Liver (tissue), 9 donors: ENCODE results near the gene DCPS. TPM values are rescaled to one million over a fixed set of nuclear protein-coding genes. Genes with fewer than 3 reads are reported as not detected.

ENCODE experiments used
- DNase-seq: peaks from one replicate; pipeline ENCODE4 v3.0.0-alpha.2; 2017; ENCODE audit warnings: low spot score
- H3K27ac ChIP-seq, 2 donors: one replicate each; pipeline ENCODE4 v1.7.0; 2013; ENCODE audit warnings: inconsistent platforms in 2 of 2, low read length in 2 of 2, control low read depth in 1 of 2, low read depth in 1 of 2, mild to moderate bottlenecking in 1 of 2
- H3K27me3 ChIP-seq, 4 donors: one replicate each; pipeline versions ENCODE4 v1.6.1 to v1.7.0; 2013; ENCODE audit warnings: low read length in 3 of 4, inconsistent platforms in 1 of 4, mild to moderate bottlenecking in 1 of 4, moderate library complexity in 1 of 4; ENCODE audit not compliant: control insufficient read depth in 4 of 4, insufficient read depth in 4 of 4
- H3K36me3 ChIP-seq, 4 donors: one replicate each; pipeline versions ENCODE4 v1.6.1 to v1.7.0; 2013; ENCODE audit warnings: low read length in 3 of 4, mild to moderate bottlenecking in 3 of 4, low read depth in 1 of 4, moderate library complexity in 1 of 4; ENCODE audit not compliant: control insufficient read depth in 4 of 4, insufficient read depth in 3 of 4
- H3K4me1 ChIP-seq, 4 donors: one replicate each; pipeline versions ENCODE4 v1.6.1 to v1.7.0; 2013; ENCODE audit warnings: low read length in 3 of 4, mild to moderate bottlenecking in 3 of 4, moderate library complexity in 1 of 4; ENCODE audit not compliant: control insufficient read depth in 4 of 4, insufficient read depth in 4 of 4
- H3K4me3 ChIP-seq, 3 donors: one replicate each; pipeline versions ENCODE4 v1.6.1 to v1.7.0; 2013; ENCODE audit warnings: low read length in 3 of 3, control low read depth in 1 of 3, low read depth in 1 of 3, mild to moderate bottlenecking in 1 of 3
- H3K9ac ChIP-seq, 2 donors: one replicate each; pipeline ENCODE4 v1.7.0; 2013; ENCODE audit warnings: low read length in 2 of 2, mild to moderate bottlenecking in 2 of 2, moderate library complexity in 2 of 2, control low read depth in 1 of 2, low read depth in 1 of 2
- H3K9me3 ChIP-seq, 4 donors: one replicate each; pipeline versions ENCODE4 v1.6.1 to v1.7.0; 2013; ENCODE audit warnings: low read length in 3 of 4; ENCODE audit not compliant: control insufficient read depth in 4 of 4
- CTCF ChIP-seq: fragments of 150-350 bp; IDR thresholded peaks from 2 replicates; pipeline ENCODE4 v1.5.1; 2017; ENCODE audit warnings: improper control_type of control experiment, low read depth, low read length; ENCODE audit not compliant: missing input control
- EGR1 ChIP-seq, 2 donors: IDR thresholded peaks; 2 replicates each; pipeline ENCODE4 v1.6.1; 2016 to 2018; ENCODE audit warnings: antibody characterized with exemption in 2 of 2, low read depth in 2 of 2
- FOXA1 ChIP-seq: IDR thresholded peaks from 2 replicates; pipeline ENCODE4 v1.6.1; 2016; ENCODE audit warnings: antibody characterized with exemption
- FOXA2 ChIP-seq: IDR thresholded peaks from 2 replicates; pipeline ENCODE4 v1.6.1; 2016; ENCODE audit warnings: antibody characterized with exemption
- GABPA ChIP-seq, 2 donors: IDR thresholded peaks in 1 of 2; conservative IDR thresholded peaks in 1 of 2; 2 replicates each; pipeline ENCODE4 v1.6.1; 2016; ENCODE audit warnings: antibody characterized with exemption in 2 of 2, mild to moderate bottlenecking in 1 of 2, moderate library complexity in 1 of 2
- HNF4A ChIP-seq, 2 donors: conservative IDR thresholded peaks; 2 replicates each; pipeline ENCODE4 v1.6.1; 2016; ENCODE audit warnings: antibody characterized with exemption in 2 of 2, mild to moderate bottlenecking in 2 of 2
- HNF4G ChIP-seq: IDR thresholded peaks from 2 replicates; pipeline ENCODE4 v1.6.1; 2016; ENCODE audit warnings: antibody characterized with exemption
- JUND ChIP-seq, 2 donors: IDR thresholded peaks; 2 replicates each; pipeline ENCODE4 v1.6.1; 2016; ENCODE audit warnings: antibody characterized with exemption in 2 of 2
- MAX ChIP-seq: IDR thresholded peaks from 2 replicates; pipeline ENCODE4 v1.6.1; 2016; ENCODE audit warnings: antibody characterized with exemption
- NR2F2 ChIP-seq: IDR thresholded peaks from 2 replicates; pipeline ENCODE4 v1.6.1; 2016; ENCODE audit warnings: antibody characterized with exemption
- RAD21 ChIP-seq, 2 donors: IDR thresholded peaks; 2 replicates each; pipeline ENCODE4 v1.6.1; 2016; ENCODE audit warnings: antibody characterized with exemption in 2 of 2, mild to moderate bottlenecking in 2 of 2
- REST ChIP-seq: IDR thresholded peaks from 2 replicates; pipeline ENCODE4 v1.6.1; 2016; ENCODE audit warnings: antibody characterized with exemption, mild to moderate bottlenecking
- RXRA ChIP-seq, 2 donors: IDR thresholded peaks; 2 replicates each; pipeline ENCODE4 v1.6.1; 2017 to 2018; ENCODE audit warnings: antibody characterized with exemption in 2 of 2, mild to moderate bottlenecking in 1 of 2
- SP1 ChIP-seq: IDR thresholded peaks from 2 replicates; pipeline ENCODE4 v1.6.1; 2018; ENCODE audit warnings: antibody characterized with exemption, mild to moderate bottlenecking
- TAF1 ChIP-seq: conservative IDR thresholded peaks from 2 replicates; pipeline ENCODE4 v1.6.1; 2016; ENCODE audit warnings: antibody characterized with exemption, mild to moderate bottlenecking
- YY1 ChIP-seq: IDR thresholded peaks from 2 replicates; pipeline ENCODE4 v1.6.1; 2016; ENCODE audit warnings: antibody characterized with exemption, mild to moderate bottlenecking
- ZBTB33 ChIP-seq: IDR thresholded peaks from 2 replicates; pipeline ENCODE4 v1.6.1; 2016; ENCODE audit warnings: antibody characterized with exemption
- WGBS: extraction: QIAGEN DNeasy Blood & Tissue Kit; methylation state at CpG from one replicate; pipeline ENCODE4 v1.1.7; 2013; 5-methylcytosine and 5-hydroxymethylcytosine counted together
- polyA plus RNA-seq, 2 donors: library from polyadenylated mRNA; stranded (reverse) in 1 of 2; unstranded in 1 of 2; fragments of 200-250 nt in 1 of 2; fragments of >200 nt in 1 of 2; fragmentation: Nextera tagmentation in 1 of 2; extraction: Ambion mirVana in 1 of 2; gene quantifications; one replicate each; pipeline versions ENCODE4 v1.2.1 to v1.2.3, GENCODE V29; 2013 to 2015
- total RNA-seq, 2 donors: library from RNA; depleted of rRNA; stranded (reverse); fragments of >200 nt; gene quantifications; one replicate each; pipeline ENCODE4 v1.2.3, GENCODE V29; 2014
- donor health status: healthy.
- donor health status: healthy.
- donor health status: healthy.
- donor health status: healthy.
- donor health status: healthy.

The DCPS gene
- total and polyA plus RNA-seq, 4 donors, result 5.6 to 61.0 (median 19.0) TPM

GRCh38 chr11:126257764-126258163 lies 46.1 kb upstream of the DCPS start:
- no peak for DNase-seq
- Histone ChIP-seq H3K9ac (no peak overlapping the region), H3K27me3 (no peaks in the 10 kb centered on the region), H3K4me3 (no peak overlapping the region), H3K4me1 (peaks cover 0 to 5% (median 2%) of the 10 kb centered on the region in 4 donors), H3K9me3 (no peaks in the 10 kb centered on the region), H3K27ac (no peak overlapping the region), H3K36me3 (peaks cover 0 to 31% (median 15%) of the 10 kb centered on the region in 4 donors)
- no peak for TF ChIP-seq NR2F2
- TF ChIP-seq RAD21 (IDR thresholded peaks at IDR 0.05), result no peak
- 93% methylated on average over 2 of the region's 2 CpGs for WGBS

GRCh38 chr11:126262216-126262615 lies 41.6 kb upstream of the DCPS start:
- H3K4me3 ChIP-seq, result no peak overlapping the region
- TF ChIP-seq NR2F2 (no peak), TAF1 (no peak)
- H3K9me3 ChIP-seq, result no peaks in the 10 kb centered on the region
- H3K4me1 ChIP-seq, result peaks cover 0 to 4% (median 3%) of the 10 kb centered on the region in 4 donors
- H3K36me3 ChIP-seq, result peaks cover 13 to 65% (median 55%) of the 10 kb centered on the region in 4 donors
- no peaks in the 10 kb centered on the region for H3K27me3 ChIP-seq
- no peak overlapping the region for H3K9ac ChIP-seq
- no peak for DNase-seq
- WGBS, result 97% methylated on average over 6 of the region's 6 CpGs
- no peak overlapping the region for H3K27ac ChIP-seq

- WGBS, result 95% methylated on average over 6 of the region's 6 CpGs
- no peaks in the 10 kb centered on the region for H3K9me3 ChIP-seq
These were observed 40.4 kb upstream of the DCPS start for GRCh38 chr11:126263489-126263888.

More at GRCh38 chr11:126263489-126263888, 40.4 kb upstream of the DCPS start:
- H3K27me3 ChIP-seq, result no peaks in the 10 kb centered on the region
- TF ChIP-seq RAD21 (IDR thresholded peaks at IDR 0.05) (no peak), MAX (no peak), TAF1 (no peak), SP1 (no peak), EGR1 (IDR thresholded peaks at IDR 0.05; ENCODE audit: low read depth in 2 of 2) (no peak), YY1 (no peak), HNF4G (no peak), GABPA (IDR thresholded peaks at IDR 0.05 in 1 of 2, conservative IDR thresholded peaks at IDR 0.05 in 1 of 2) (no peak), ZBTB33 (no peak), FOXA1 (no peak), CTCF (no peak), JUND (IDR thresholded peaks at IDR 0.05) (no peak), HNF4A (conservative IDR thresholded peaks at IDR 0.05) (no peak), REST (no peak), RXRA (IDR thresholded peaks at IDR 0.05) (no peak), FOXA2 (no peak), NR2F2 (no peak)
- H3K27ac ChIP-seq, result no peak overlapping the region
- DNase-seq, result no peak
- peaks cover 0 to 13% (median 11%) of the 10 kb centered on the region in 4 donors for H3K4me1 ChIP-seq
- H3K36me3 ChIP-seq, result peaks cover 13 to 62% (median 56%) of the 10 kb centered on the region in 4 donors
- H3K9ac ChIP-seq, result no peak overlapping the region
- no peak overlapping the region for H3K4me3 ChIP-seq
